Colonic mucosa (tissue), 4 donors: Measurements from ENCODE around the gene SRRD. TPM values are rescaled to one million over a fixed set of nuclear protein-coding genes. Genes with fewer than 3 reads are reported as not detected.

Experiments
- DNase-seq: peaks from one replicate; pipeline ENCODE4 v3.0.0-alpha.2; 2020
- H3K27ac ChIP-seq: fragments of 200-600 bp; one replicate; pipeline ENCODE4 v1.8.0; 2021
- H3K27me3 ChIP-seq: fragments of 200-600 bp; one replicate; pipeline ENCODE4 v1.8.0; 2021
- H3K36me3 ChIP-seq: fragments of 200-600 bp; one replicate; pipeline ENCODE4 v1.8.0; 2021
- H3K4me1 ChIP-seq: fragments of 200-600 bp; one replicate; pipeline ENCODE4 v1.8.0; 2021; ENCODE audit warnings: mild to moderate bottlenecking
- H3K4me3 ChIP-seq: fragments of 200-600 bp; one replicate; pipeline ENCODE4 v1.8.0; 2021
- H3K9ac ChIP-seq, 2 donors: one replicate each; pipeline ENCODE4 v1.7.0; 2013; ENCODE audit warnings: control low read depth in 2 of 2, low read depth in 2 of 2, low read length in 2 of 2
- H3K9me3 ChIP-seq: fragments of 200-600 bp; one replicate; pipeline ENCODE4 v1.8.0; 2021
- intact Hi-C: fragments of 100-400 bp; cut with DNase I; formaldehyde crosslinking; loops from one replicate; pipeline ENCODE4 v1.14.1; 2022
- total RNA-seq, 2 donors: library from RNA; stranded (reverse); fragmentation: NEBNext Ultra II Directional in 1 of 2; extraction: Animal tissue kit (Norgen Biotek cat#: 25700) in 1 of 2; gene quantifications; one replicate each; pipeline ENCODE4 v1.2.1, GENCODE V29; 2021
- TF ChIP-seq, protein P1 (sequence below): fragments of 200-600 bp; IDR thresholded peaks from one replicate; pipeline ENCODE4 v1.8.0; 2022; ENCODE audit warnings: antibody characterized with exemption, mild to moderate bottlenecking
- donor health status: healthy.
- donor health status: DM: no; HTN: no; CAD: no.
- donor health status: DM: no; HTN: no; CAD: no.

Gene SRRD
- total RNA-seq, 2 donors from 2014 or later = 11.8 to 16.4 TPM

DNA sequence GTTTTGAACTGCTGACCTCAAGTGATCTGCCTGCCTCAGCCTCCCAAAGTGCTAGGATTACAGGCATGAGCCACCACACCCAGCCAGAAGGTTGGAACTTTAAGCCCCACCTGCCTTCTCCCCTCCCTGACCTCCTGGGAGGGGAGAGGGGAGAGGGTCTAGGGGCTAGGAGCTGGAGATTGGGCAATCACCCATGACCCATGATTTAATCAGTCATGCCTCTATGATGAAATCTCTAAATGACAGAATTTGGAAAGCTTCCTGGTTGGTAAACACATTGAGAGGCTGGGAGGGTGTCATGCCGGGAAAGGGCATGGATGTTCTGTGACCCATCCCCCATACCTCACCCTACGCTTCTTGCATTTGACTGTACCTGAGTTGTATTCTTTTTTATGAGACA is 45.7 kb downstream of the SRRD start:
- H3K36me3 ChIP-seq = no peaks in the 10 kb centered on the region
- no peak for DNase-seq

DNA sequence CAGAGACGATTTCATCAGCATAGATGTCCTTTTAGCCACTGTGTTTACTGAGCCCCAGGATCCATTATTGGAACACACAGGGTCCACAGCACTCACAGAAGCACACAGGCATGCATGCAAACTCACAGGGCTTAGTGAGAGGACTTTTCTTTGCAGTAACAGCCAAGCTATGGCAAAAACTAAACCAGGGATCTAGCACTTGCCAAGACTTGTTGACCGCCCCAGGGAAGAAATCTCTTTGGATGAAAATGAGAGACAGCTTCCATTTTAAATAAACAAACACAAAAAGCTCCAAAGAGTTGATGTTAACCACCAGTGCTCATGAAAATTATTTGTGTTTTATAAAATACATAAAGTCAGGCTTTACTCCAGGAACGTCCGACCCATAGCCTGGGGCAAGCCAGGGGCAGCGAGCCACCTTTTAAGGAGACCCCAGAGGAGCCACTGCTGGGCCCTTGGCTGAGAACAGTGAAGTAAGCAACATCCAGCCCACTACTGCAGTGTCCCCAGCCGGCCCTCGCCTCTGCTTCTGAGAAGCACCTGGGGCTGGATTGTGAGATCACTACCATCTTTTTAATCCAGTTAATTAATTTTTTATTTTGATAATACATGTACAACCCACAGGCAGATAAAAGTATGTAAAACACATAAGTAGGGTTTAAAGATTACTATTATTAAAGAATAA is 50.6 kb downstream of the SRRD start:
- no peaks in the 10 kb centered on the region for H3K9me3 ChIP-seq
- no peaks in the 10 kb centered on the region for H3K36me3 ChIP-seq
- H3K27me3 ChIP-seq = no peaks in the 10 kb centered on the region
- no peak overlapping the region for H3K9ac ChIP-seq
- intact Hi-C loops = no loop called here
- TF ChIP-seq, protein P1, sequence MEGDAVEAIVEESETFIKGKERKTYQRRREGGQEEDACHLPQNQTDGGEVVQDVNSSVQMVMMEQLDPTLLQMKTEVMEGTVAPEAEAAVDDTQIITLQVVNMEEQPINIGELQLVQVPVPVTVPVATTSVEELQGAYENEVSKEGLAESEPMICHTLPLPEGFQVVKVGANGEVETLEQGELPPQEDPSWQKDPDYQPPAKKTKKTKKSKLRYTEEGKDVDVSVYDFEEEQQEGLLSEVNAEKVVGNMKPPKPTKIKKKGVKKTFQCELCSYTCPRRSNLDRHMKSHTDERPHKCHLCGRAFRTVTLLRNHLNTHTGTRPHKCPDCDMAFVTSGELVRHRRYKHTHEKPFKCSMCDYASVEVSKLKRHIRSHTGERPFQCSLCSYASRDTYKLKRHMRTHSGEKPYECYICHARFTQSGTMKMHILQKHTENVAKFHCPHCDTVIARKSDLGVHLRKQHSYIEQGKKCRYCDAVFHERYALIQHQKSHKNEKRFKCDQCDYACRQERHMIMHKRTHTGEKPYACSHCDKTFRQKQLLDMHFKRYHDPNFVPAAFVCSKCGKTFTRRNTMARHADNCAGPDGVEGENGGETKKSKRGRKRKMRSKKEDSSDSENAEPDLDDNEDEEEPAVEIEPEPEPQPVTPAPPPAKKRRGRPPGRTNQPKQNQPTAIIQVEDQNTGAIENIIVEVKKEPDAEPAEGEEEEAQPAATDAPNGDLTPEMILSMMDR = no peak
- H3K4me3 ChIP-seq = no peak overlapping the region
- H3K4me1 ChIP-seq = no peaks in the 10 kb centered on the region
- no peak overlapping the region for H3K27ac ChIP-seq
- DNase-seq = no peak

More for the DNA sequence above, 45.7 kb downstream of the SRRD start:
- Histone ChIP-seq H3K4me1 (no peaks in the 10 kb centered on the region), H3K27ac (no peak overlapping the region), H3K4me3 (no peak overlapping the region), H3K9ac (no peak overlapping the region), H3K27me3 (no peaks in the 10 kb centered on the region), H3K9me3 (no peaks in the 10 kb centered on the region)
- TF ChIP-seq, protein P1 = no peak
- intact Hi-C loops = no loop called here

DNA sequence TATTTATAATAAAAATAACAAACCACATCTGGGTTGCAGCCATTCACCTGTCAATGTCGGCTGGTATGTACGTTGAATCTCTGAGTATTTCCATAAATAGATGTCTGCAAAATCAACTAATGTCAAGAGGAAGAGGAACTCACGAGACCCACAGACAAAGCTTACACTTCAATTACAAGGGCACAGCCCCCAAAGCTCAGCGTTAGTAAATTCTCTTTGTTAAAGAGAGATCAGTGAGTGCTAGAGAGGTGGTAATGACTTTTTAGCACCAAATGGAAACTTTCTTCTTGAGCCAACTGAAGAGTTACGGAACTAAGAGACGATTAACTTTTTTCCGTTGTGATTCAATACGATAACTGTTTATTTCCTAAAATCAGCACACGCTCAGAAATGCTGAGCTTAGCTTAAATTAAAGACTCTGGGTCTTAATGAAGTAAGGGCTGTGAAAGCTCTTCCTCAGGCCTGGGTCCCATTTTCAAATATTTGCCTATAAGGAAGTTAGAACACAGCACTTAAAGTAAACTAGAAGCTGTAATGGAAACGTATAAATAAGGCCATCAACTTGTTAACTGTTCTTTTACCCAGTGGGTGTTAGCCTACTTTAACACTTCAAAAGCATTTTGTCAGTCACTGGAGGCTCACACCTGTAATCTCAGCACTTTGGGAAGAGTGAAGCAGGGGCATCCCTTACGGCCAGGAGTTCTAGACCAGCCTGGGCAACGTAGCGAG is 51.4 kb downstream of the SRRD start:
- no peak overlapping the region for H3K9ac ChIP-seq
- no peaks in the 10 kb centered on the region for H3K27me3 ChIP-seq
- no peaks in the 10 kb centered on the region for H3K36me3 ChIP-seq
- no peak overlapping the region for H3K27ac ChIP-seq
- no peaks in the 10 kb centered on the region for H3K4me1 ChIP-seq
- DNase-seq = no peak
- intact Hi-C loops = no loop called here
- H3K4me3 ChIP-seq = no peak overlapping the region
- no peaks in the 10 kb centered on the region for H3K9me3 ChIP-seq
- TF ChIP-seq, protein P1 = no peak

DNA sequence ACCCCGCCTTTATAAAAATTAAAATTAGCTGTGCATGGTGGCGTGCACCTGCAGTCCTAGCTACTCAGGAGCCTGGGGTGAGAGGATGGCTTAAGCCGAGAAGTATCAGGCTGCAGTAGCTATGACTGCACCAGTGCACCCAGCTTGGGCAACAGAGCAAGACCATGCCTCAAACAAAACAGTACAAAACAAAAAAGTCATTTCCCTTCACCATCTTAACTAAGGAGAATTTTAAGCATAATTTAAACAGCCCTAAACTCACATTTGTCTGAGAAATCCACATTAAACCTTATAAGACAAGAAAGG is 51.9 kb downstream of the SRRD start:
- Histone ChIP-seq H3K9me3 (no peaks in the 10 kb centered on the region), H3K4me1 (no peaks in the 10 kb centered on the region), H3K4me3 (no peak overlapping the region), H3K27ac (no peak overlapping the region), H3K27me3 (no peaks in the 10 kb centered on the region), H3K36me3 (no peaks in the 10 kb centered on the region), H3K9ac (no peak overlapping the region)
- intact Hi-C loops = no loop called here
- TF ChIP-seq, protein P1 = no peak
- no peak for DNase-seq

DNA sequence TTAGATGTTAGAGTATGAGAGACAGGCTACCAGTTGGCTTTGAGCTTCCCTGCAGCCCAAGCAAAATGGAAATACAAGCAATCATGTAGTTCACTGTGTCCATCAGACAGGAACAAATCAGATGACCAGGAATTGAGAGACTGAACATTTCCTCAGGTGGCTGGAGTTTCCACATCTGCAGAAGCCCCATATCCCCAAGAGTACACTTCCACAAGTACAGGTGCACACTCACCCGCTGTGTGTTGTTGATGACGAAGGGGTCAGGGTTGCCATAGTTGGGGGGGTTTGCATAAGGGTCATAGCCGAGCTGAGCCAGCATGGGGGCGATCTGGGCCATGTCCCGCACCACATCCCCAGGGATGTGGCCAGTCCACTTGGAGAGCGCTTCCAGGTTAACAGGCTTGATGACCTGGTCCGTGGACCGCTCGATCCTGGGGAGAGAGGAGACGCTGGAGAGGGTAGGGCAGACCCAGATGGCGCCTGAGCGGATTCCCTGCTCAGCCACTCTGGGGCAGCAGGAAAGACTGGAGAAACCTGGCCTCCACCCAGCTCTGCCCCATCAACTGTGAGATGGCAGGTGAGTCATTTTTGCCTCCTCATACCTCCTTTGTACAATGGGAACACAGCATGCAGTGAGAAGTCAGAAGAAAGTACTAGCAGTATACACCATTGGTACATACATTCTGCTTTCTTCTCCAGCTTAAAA is 52.5 kb downstream of the SRRD start:
- H3K9ac ChIP-seq = no peak overlapping the region
- TF ChIP-seq, protein P1 = no peak
- H3K36me3 ChIP-seq = no peaks in the 10 kb centered on the region
- H3K27ac ChIP-seq = no peak overlapping the region
- DNase-seq = no peak
- H3K4me1 ChIP-seq = no peaks in the 10 kb centered on the region
- no peaks in the 10 kb centered on the region for H3K9me3 ChIP-seq
- intact Hi-C loops = no loop called here
- H3K27me3 ChIP-seq = no peaks in the 10 kb centered on the region
- no peak overlapping the region for H3K4me3 ChIP-seq
